OCI-LY7 (cell line): ENCODE measurements around the gene HEPN1.

Experiments
- CTCF ChIP-seq: fragments of 200-600 bp; sonication (generic); conservative IDR thresholded peaks from 2 replicates; pipeline ENCODE4 v1.5.1; 2014; ENCODE audit warnings: mild to moderate bottlenecking, antibody characterized with exemption, low read length, moderate library complexity, mixed read lengths
- EZH2phosphoT487 ChIP-seq: fragments of 200-600 bp; sonication (generic); IDR thresholded peaks from 2 replicates; pipeline ENCODE4 v1.6.1; 2018; ENCODE audit warnings: low read depth, borderline replicate concordance, mild to moderate bottlenecking, mixed run types, antibody characterized with exemption, low read length, moderate library complexity, mixed read lengths

DNA sequence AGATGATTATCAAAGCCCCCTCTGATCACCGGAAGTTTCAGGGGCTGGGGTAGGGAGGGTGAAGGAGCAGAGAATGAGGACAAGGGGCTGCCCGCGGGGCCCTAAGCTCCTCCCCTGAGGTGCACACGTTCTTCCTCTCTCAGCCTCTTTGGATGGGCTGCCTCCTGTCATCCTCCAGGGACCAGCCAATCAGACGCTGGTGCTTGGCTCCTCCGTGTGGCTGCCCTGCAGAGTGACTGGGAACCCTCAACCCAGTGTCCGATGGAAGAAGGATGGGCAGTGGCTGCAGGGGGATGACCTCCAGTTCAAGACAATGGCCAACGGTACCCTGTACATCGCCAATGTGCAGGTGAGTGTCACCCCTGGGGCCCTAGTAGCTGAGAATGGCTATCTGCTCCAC is 46.3 kb upstream of the HEPN1 start:
- no peak for TF ChIP-seq CTCF
- TF ChIP-seq EZH2phosphoT487 = no peak
